GM18526 (cell line): Measurements from ENCODE around the gene SORBS1.

Source experiments
- POLR2A ChIP-seq: IDR thresholded peaks from 3 replicates; pipeline ENCODE4 v1.6.1; 2011; ENCODE audit not compliant: insufficient read length; ENCODE audit errors: extremely low read depth

The SORBS1 gene

DNA sequence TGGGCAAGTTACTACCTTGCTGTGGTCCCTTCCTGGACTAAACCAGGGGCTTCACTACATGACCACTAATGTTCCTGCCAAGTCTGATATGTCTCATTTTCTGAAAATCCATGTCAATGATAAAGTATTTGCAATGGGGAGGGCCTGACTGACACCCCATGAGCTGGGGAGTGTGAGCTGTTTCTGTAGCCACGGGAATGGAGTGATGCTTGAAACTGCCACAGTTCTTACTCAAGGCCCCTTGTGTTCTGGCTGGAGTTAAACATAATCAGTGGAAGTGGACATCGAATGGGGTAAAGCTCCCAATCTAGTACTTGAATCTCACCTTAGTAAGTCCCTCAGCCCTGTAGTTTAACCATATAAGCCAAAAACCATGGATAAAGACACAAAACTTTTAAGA lies 208.5 kb downstream of the SORBS1 start:
- no peak for TF ChIP-seq POLR2A

DNA sequence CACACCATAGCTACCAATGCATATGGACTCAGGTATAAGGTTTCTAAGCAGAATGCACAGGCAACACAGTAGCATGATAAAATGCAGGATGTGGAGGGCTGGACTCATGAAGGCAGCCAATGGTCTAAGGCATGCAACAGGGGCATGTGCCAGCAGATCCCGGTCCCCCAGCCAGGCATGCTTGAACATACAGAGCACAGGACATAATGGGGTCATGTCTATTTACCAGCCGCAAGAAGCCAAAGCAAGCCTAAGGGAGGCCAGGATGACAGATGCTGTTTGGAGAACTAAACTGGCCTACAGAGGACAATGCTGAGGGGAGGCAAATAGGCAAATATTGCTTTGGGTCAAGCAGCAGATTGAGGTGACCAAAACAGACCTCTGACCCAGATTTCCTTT lies 210.3 kb downstream of the SORBS1 start:
- no peak for TF ChIP-seq POLR2A

DNA sequence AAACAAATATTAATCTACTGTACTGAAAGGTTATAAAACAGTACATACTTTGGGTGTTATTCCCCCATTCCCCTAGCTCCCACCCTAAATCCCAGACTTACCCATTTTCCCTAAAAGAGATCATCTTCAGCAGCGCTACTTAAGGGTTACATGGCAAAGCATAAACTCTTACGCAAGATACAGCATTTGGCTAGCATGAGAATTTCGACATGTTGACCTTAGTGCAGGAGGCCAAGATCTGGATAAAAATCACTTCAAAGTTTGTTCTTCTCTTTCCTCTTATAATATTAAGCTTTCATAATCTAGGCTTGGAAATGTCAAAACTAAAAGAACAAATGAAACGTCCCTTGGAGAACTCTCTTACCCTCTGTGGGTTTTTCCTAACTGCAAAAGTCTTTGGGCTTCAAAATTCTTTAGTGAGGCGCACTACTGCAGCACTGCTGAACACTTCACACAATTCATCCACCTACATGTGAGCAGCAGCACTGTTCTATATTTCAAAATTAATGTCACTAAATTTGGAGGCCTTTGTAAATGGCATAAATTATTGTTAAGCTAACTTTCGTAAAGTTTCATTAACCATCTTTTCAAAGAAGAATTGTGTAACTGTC lies 210.8 kb downstream of the SORBS1 start:
- TF ChIP-seq POLR2A: no peak

DNA sequence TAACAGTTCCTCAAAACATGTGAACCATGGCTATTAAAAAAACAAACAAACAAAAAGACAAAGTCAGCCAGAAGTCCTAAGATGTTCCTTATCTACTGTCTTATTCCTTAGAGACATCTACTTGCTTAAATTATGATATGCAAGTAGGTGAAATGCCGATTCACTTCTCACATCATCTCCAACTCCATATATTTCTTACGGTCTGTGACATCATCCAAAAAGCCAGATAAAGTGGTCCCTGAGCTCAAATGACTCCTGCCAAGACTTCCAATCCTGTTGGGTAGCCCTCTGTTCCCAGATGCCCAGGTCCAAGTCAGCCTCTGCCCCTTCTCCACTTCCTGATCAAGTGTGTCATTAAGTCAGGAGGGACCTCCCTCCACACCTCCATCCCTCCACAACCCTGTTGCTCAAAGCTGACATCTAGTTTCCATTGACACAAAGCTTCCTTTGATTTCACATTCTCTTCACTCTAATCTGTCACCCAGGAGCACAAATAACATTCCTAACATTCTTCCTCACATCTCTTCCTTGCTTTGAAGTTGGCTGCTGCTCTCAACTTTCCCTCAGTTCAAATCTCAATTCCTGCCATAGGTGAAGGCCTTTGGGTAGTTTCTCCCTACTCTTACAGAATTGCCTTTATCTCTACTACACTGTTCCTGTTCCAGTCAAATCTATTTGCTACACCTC lies 214.3 kb downstream of the SORBS1 start:
- TF ChIP-seq POLR2A: no peak

DNA sequence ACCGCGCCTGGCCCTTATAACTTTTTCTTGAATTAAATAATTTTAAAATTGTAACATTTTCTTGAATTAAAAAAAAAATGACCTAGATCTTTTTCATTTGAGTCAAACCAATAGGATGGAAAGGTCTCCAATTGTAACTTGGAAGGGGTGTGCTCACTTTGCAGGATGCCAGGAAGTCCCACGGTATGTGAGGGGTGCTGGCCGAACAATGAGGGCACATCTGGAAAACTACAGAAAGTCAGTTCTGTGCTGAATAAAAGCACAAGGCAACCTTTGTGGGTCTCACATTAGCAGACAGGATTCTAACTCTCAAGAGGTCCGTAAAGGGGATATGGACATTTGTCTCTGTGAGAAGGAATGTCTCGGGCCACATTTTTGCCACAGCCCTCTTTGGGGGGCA lies 217.6 kb downstream of the SORBS1 start:
- no peak for TF ChIP-seq POLR2A

DNA sequence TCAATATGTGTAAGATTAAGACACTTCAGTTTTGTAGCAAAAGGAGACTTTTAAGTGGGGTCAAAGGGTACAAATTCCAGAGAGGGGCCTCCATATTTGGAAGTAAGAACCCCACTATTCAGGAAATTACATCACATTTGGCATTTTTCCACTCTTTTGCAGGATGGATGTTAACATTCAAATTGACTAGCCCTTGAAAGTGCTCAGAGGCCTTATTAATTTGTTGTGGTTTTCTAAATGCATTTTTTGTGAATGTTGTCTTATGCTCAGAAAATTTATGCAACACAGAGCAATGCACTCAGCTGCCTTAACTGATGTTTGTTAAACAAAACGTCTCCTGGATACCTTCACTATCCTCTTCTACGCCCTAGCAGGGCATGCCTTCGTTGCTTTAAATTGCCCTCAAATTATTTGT lies 219.4 kb downstream of the SORBS1 start:
- no peak for TF ChIP-seq POLR2A

DNA sequence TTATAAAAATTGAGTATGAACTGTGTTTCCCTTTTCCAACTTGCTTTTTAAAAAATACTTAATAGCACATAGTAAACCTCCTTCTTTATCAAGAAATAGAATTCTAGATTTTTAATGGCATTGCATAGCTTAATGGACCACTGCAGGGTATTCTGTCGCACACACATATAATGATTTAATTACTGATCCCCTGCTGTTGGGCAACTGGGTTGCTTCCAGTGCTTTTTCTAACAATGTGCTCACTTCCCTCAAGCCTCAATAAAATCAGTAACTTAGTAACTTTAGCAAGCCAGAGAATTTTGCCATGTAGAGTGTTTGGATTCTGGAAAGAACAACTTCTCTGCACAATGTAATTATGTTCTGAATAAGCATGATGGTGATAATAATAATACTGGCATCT lies 221.3 kb downstream of the SORBS1 start:
- no peak for TF ChIP-seq POLR2A

DNA sequence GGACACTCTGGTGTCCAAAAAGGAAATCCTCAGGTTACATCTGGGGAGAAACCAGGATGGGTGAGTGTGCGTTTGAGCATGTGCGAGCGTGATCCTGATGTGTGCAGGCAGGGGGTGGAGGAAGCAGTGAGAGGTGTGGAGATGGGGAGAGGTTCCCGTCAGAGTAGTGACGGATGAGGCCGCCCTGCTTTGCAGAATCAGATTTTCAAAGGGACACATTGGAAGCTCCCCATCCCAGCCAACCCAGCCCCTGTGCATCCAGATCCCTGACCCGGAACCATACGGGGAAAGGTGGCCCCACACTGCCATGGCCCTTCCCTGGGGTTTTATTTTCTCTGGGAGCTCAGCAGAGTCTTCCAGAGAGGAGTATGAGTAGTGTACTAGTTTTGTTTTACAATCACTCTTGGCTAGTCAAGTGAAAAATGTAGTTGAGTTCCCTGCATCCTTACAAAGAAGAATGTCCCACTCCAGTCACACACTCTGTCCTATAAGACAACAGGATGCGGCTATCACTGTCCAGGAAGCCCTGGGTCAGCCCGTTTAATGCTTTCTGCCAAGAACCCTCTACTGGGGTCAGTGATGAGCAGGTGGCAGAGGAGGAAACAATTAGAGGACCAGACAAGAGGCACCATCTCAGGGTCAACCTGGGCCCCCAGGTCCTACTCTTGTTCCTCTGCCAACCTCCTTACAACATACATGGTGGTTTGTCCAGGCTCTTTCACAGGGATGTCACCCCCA lies 223.6 kb downstream of the SORBS1 start:
- TF ChIP-seq POLR2A: no peak

DNA sequence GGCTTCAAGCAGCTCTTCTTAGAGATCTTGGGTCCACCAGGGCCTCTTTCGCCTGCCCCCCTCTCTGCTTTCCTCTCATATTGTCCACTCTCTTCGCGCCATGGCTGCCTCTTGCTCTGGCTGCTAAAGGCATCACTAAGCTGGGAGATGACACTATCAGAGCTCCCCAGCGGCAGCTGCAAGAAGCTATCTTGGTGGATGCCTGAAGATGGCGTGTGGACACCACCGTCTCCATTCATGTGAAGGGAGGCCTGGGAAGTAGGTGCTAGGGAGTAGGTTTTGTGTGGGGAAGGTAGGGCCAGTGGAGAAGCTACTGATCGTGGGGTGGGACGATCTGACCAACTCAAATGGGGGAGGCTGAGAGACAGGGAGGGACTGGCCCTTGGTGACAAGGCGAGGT lies 224.5 kb downstream of the SORBS1 start:
- no peak for TF ChIP-seq POLR2A

DNA sequence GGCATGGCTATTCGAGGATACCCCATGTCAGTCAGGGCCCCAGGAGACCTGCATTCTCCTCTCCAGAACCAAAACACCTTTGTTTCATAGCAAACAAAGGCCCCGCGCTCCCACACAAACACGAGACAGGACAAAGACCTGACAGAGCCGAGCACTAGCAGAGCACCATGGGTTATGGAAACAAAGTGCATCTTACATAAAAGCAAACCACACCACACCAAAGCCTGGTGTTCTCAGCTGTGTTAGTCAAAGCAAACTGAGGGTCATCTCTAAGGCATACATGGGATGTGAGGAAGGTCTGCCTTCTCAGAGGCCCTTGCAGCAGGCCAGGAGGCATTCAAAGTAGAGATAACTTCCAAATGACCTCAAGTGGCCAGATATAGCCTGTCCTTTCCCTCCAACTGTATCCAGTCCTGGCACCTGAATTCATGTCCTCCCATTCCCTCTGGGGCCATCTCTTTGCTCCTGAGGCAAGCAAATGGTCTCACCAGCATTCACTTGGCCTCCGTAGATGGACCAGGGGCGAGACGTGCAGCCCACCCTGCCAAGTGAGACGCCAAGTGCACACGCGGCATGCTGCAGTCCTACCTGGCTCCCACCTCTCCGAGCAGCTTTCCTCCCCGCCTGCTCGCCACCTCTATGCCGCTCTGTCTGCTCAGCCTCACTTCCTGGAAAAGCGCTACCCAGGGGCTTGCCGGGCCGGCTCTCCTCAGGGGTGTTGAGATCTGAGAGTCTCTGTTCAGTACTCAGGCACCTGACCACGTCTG lies 225.1 kb downstream of the SORBS1 start:
- no peak for TF ChIP-seq POLR2A

DNA sequence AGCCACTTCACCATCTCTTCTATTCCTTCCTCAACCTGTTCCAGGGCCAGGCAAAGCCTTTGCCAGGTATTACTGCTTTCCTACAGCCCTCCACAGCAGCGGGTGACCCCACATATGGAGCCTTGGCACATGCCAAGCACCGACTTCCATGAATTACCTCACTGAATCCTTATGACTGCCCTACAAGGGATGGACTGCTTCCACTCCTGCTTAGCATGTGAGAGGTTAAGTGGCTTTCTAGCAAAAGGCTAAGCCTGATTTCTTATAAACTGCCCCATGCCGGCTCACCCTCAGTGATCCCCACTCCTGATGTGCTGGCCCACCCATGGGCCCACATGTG lies 226.4 kb downstream of the SORBS1 start:
- TF ChIP-seq POLR2A: no peak

DNA sequence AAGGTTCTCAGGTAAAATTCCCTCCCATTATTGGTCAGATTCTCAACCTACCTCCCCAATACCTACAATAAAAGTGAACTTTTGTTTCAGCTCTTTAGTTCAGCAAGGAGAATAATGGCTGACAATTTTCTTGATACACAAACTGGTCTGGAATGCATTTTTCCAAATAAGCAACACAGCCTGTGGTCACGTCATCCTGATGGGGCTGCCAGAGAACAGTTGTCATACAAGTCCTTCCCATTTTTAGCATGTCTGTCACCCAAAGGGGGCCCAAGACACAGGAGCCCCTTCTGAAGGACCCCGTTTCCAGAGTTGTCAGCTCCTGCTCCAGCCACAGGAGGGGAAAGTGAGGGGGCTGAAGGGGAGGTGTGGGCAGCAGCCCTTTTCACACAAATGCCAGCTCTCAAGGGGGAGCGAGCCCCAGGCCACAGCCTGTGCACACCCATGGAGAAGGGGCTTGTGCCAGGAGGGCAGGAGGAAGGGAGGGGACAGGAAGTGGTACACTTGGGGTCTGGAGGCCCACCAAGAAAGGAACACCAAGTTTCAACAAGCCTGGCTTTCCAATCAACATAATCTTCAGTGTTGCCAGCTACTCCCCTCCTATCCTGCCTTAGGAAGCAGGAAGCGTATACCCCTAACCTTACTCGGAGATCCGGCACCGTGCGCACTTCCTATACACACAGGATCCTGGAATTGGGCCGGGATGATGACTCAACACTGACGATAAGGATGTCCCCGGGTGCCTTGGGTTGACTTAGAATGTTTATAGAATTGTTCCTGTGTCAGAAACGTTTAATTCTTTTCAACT lies 227.0 kb downstream of the SORBS1 start:
- no peak for TF ChIP-seq POLR2A

DNA sequence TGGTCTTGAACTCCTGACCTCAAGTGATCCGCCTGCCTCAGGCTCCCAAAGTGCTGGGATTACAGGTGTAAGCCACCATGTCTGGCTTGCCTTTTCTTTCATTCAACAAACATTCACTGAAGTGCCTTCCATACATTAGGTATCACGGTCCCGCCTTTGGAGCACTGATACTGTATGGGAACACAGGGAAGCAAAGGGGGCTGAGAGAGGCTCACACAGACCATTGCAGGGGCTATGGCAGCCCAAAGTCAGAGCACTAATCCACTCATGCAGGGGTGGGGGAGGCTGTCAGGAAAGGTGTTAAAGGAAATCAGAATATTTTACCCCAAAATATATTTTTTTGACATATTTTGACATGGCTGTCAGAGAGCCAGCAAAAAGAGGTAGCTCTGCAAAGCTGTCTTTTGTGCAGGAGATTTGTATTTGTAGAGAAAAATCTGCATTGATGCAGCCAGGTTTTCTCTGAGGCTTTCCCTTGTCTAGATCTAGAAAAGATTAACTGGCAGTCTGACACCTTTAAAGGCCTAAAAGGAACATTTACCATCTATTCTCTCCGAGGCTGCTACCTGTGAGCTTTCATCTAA lies 228.4 kb downstream of the SORBS1 start:
- no peak for TF ChIP-seq POLR2A

DNA sequence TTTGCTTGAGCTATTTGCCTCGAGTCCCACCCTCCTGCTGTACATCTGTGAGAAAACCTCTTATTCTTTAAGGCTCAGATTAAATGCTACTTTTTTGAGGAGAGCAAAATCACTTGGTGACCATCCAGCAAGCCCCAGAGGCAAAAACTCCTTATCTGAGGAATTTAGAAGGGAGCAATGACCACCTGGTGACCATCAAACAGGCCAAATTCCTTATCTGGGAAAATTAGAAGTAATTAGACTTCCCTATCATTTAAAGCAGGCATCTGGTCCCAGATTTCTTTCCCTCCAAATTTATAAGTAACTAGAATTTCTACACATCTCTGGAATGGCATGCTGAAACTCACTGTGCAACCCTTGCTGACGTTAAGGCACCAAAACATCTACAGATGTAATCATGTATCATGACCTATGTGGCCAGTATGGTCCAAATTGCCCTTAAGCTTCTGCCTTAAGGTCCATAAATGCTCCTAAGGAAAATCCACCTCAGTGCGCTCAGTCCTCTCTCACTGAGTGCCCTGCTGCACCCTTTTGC lies 229.5 kb downstream of the SORBS1 start:
- no peak for TF ChIP-seq POLR2A
